Sigmoid colon (tissue), 4 donors: Measurements from ENCODE around the gene LAGE3.

Source experiments
- EP300 ChIP-seq, 4 donors: sonication (generic); formaldehyde crosslinking; IDR thresholded peaks; one replicate each; pipeline ENCODE4 v1.6.1; 2017; ENCODE audit warnings: antibody characterized with exemption in 4 of 4
- POLR2A ChIP-seq, 2 donors: fragments of 450-650 bp; IDR thresholded peaks; one replicate each; pipeline ENCODE4 v1.6.1; 2016; ENCODE audit warnings: antibody characterized with exemption in 2 of 2, mild to moderate bottlenecking in 2 of 2, moderate library complexity in 2 of 2
- POLR2AphosphoS5 ChIP-seq, 4 donors: sonication (generic); formaldehyde crosslinking; IDR thresholded peaks; one replicate each; pipeline ENCODE4 v1.6.1; 2017; ENCODE audit warnings: antibody characterized with exemption in 4 of 4
- TF ChIP-seq, protein P1 (sequence below), 4 experiments: fragments of 450-650 bp in 3 of 4; fragments of 200-600 bp in 1 of 4; IDR thresholded peaks; one replicate each; pipeline ENCODE4 v1.5.1; 2016 to 2019; ENCODE audit warnings: antibody characterized with exemption in 4 of 4, mild to moderate bottlenecking in 3 of 4, moderate library complexity in 2 of 4

GRCh38 chrX:154464806-154465365 is 14.2 kb downstream of the LAGE3 start:
- TF ChIP-seq POLR2A (IDR thresholded peaks at IDR 0.05), result no peak
- TF ChIP-seq, protein P1, sequence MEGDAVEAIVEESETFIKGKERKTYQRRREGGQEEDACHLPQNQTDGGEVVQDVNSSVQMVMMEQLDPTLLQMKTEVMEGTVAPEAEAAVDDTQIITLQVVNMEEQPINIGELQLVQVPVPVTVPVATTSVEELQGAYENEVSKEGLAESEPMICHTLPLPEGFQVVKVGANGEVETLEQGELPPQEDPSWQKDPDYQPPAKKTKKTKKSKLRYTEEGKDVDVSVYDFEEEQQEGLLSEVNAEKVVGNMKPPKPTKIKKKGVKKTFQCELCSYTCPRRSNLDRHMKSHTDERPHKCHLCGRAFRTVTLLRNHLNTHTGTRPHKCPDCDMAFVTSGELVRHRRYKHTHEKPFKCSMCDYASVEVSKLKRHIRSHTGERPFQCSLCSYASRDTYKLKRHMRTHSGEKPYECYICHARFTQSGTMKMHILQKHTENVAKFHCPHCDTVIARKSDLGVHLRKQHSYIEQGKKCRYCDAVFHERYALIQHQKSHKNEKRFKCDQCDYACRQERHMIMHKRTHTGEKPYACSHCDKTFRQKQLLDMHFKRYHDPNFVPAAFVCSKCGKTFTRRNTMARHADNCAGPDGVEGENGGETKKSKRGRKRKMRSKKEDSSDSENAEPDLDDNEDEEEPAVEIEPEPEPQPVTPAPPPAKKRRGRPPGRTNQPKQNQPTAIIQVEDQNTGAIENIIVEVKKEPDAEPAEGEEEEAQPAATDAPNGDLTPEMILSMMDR (IDR thresholded peaks at IDR 0.05), result no peak
- TF ChIP-seq POLR2AphosphoS5 (IDR thresholded peaks at IDR 0.05), result no peak
- TF ChIP-seq EP300 (IDR thresholded peaks at IDR 0.05), result no peak
